ENCODE results near the gene EPDR1. TPM values are rescaled to one million over a fixed set of nuclear protein-coding genes. Genes with fewer than 3 reads are reported as not detected.

EPDR1 gene
- total RNA-seq, 2 experiments from 2014 or later, result 1.8 to 2.7 TPM

- H3K4me3 Mint-ChIP-seq, result peak overlapping the region; percentile 35
- ChIA-PET POLR2A (no interaction called here), CTCF (interaction anchor here (0.7 to 4.3 kb wide), 3 partner anchors 8 to 596 kb away, joined by 3 to 19 read pairs (median 5); no protein-coding TSS in a partner anchor)
- peaks cover 49% of the 10 kb centered on the region for H3K27me3 Mint-ChIP-seq
- intact Hi-C loops (cut with DNase I, micrococcal nuclease), result loop anchor here in 1 of 2 experiments (5.0 to 10.0 kb wide), 2 partner anchors 306 to 459 kb away; no protein-coding TSS in a partner anchor
- no peaks in the 10 kb centered on the region for H3K36me3 Mint-ChIP-seq (ENCODE audit: low read depth)
- H3K27ac Mint-ChIP-seq, result no peak overlapping the region
- H3K9me3 Mint-ChIP-seq (ENCODE audit: low read depth), result no peaks in the 10 kb centered on the region
- peaks cover 13% of the 10 kb centered on the region for H3K4me1 Mint-ChIP-seq
- no peak for ATAC-seq
- DNase-seq, result peak; percentile 16
Observed at GRCh38 chr7:37916017-37916672, 4.3 kb upstream of the EPDR1 start.

- Mint-ChIP-seq H3K27me3 (peaks cover 52% of the 10 kb centered on the region), H3K36me3 (ENCODE audit: low read depth) (no peaks in the 10 kb centered on the region), H3K4me1 (peaks cover 15% of the 10 kb centered on the region), H3K9me3 (ENCODE audit: low read depth) (no peaks in the 10 kb centered on the region), H3K4me3 (peak within 1 kb of the TSS; percentile 35), H3K27ac (no peak within 1 kb of the TSS)
- ChIA-PET POLR2A (interaction anchor here (0.7 kb wide), 1 partner anchor 910 kb away, joined by 3 read pairs; no protein-coding TSS in a partner anchor), CTCF (interaction anchor here (0.7 to 4.3 kb wide), 10 partner anchors 8 to 597 kb away, joined by 3 to 19 read pairs (median 3); no protein-coding TSS in a partner anchor)
- ATAC-seq (no peak), DNase-seq (peak; percentile 34)
- intact Hi-C loops (cut with DNase I, micrococcal nuclease), result loop anchor here in 1 of 2 experiments (5.0 to 10.0 kb wide), 2 partner anchors 305 to 458 kb away; no protein-coding TSS in a partner anchor
Observed at GRCh38 chr7:37916673-37917660, 3.5 kb upstream of the EPDR1 start, which contains the start of gene SFRP4. SFRP4 (minus strand) TSS chr7:37916817; CDS start chr7:37916537, 280 bp downstream.

DNA sequence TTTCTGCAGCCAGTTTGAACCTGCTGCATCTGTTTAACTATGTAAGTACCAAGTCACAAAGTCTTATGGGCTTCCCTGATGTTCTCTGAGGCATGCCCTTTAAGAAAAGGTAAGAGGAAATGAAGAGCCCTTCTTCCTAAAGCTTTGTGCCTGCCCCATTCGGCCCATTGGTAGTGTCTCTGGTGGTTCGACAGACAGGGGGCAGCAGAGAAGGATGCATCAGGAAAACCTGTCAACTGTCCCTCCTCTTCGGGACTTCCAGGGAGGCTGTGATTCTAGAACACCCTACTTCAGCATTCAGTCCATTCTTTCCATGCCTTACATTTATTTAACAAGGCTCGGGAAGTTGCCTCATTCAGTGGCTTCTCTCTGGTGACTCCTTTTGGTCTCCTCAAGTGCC is 1.9 kb upstream of the EPDR1 start:
- intact Hi-C loops (cut with DNase I, micrococcal nuclease), result loop anchor here in 1 of 2 experiments (5.0 to 10.0 kb wide), 2 partner anchors 304 to 456 kb away; no protein-coding TSS in a partner anchor
- CTCF ChIA-PET, result interaction anchor here (0.6 to 4.3 kb wide), 5 partner anchors 9 to 192 kb away, joined by 3 to 19 read pairs (median 3); no protein-coding TSS in a partner anchor
- H3K27ac Mint-ChIP-seq, result no peak overlapping the region

DNA sequence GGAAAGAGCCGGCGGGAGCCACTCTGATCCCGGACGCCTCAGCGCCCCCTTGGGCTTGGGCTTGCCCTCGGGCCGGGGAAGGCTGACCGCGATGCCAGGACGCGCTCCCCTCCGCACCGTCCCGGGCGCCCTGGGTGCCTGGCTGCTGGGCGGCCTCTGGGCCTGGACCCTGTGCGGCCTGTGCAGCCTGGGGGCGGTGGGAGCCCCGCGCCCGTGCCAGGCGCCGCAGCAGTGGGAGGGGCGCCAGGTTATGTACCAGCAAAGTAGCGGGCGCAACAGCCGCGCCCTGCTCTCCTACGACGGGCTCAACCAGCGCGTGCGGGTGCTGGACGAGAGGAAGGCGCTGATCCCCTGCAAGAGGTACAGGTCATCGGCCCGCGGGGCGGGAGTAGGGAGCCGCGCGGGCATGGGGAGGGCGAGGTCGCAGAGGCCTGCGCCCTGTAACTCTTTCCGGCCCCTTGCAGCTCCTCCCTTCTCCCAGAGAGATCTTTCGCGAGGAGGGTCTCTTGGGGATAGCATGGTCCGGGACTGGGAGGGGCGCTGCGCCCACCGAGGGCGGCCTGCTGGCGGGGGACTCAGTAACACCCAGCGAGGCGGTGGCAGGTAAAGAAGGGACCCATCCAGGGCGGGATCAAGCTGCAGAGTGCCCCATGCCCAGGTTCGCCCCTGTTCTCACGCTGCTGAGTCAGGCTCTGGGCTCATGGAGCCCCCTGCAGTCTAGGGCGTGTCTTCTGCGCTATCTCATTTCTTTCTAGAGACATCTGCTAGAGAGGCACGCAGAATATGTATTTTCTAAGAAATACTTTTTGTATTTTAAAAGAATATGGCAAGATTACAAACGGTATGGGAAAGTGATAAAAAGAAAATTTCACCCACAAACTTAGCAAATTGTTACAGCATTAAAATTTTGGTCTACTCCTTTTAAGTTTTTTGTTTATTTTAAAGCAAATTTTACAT is 687 bp downstream of the EPDR1 start:
- ATAC-seq (peak; percentile 71), DNase-seq (peak; percentile 50)
- peaks cover 11% of the 10 kb centered on the region for H3K4me1 Mint-ChIP-seq
- H3K27me3 Mint-ChIP-seq, result peaks cover 40% of the 10 kb centered on the region
- H3K9me3 Mint-ChIP-seq (ENCODE audit: low read depth), result peaks cover 6% of the 10 kb centered on the region
- no peaks in the 10 kb centered on the region for H3K36me3 Mint-ChIP-seq (ENCODE audit: low read depth)
- ChIA-PET CTCF (interaction anchor here (0.8 to 1.1 kb wide), 2 partner anchors 152 to 295 kb away, joined by 3 read pairs; no protein-coding TSS in a partner anchor), POLR2A (no interaction called here)
- intact Hi-C loops (cut with DNase I, micrococcal nuclease), result no loop called here
- H3K27ac Mint-ChIP-seq, result no peak overlapping the region
- peak overlapping the region; percentile 71 for H3K4me3 Mint-ChIP-seq

More for the DNA sequence above, 1.9 kb upstream of the EPDR1 start:
- Mint-ChIP-seq H3K4me3 (no peak overlapping the region), H3K36me3 (ENCODE audit: low read depth) (no peaks in the 10 kb centered on the region), H3K27me3 (peaks cover 55% of the 10 kb centered on the region), H3K9me3 (ENCODE audit: low read depth) (no peaks in the 10 kb centered on the region), H3K4me1 (peaks cover 15% of the 10 kb centered on the region)
- DNase-seq, result no peak
- POLR2A ChIA-PET, result no interaction called here
- ATAC-seq, result no peak

- peak overlapping the region; percentile 65 for H3K4me3 Mint-ChIP-seq
- peaks cover 9% of the 10 kb centered on the region for H3K4me1 Mint-ChIP-seq
- POLR2A ChIA-PET, result no interaction called here
Observed at GRCh38 chr7:37921876-37922275, 1.4 kb downstream of the EPDR1 start.

GRCh38 chr7:37923996-37924395 is 3.6 kb downstream of the EPDR1 start:
- H3K27me3 Mint-ChIP-seq, result peaks cover 32% of the 10 kb centered on the region
- DNase-seq (no peak), ATAC-seq (no peak)
- intact Hi-C loops (cut with DNase I, micrococcal nuclease), result no loop called here
- no peak overlapping the region for H3K27ac Mint-ChIP-seq
- H3K4me1 Mint-ChIP-seq, result peaks cover 7% of the 10 kb centered on the region
- no peak overlapping the region for H3K4me3 Mint-ChIP-seq
- POLR2A ChIA-PET, result no interaction called here
- H3K36me3 Mint-ChIP-seq (ENCODE audit: low read depth), result no peaks in the 10 kb centered on the region
- CTCF ChIA-PET, result no interaction called here
- H3K9me3 Mint-ChIP-seq (ENCODE audit: low read depth), result peaks cover 10% of the 10 kb centered on the region

More at GRCh38 chr7:37921876-37922275, 1.4 kb downstream of the EPDR1 start:
- Mint-ChIP-seq H3K27me3 (peaks cover 40% of the 10 kb centered on the region), H3K27ac (no peak overlapping the region), H3K36me3 (ENCODE audit: low read depth) (no peaks in the 10 kb centered on the region), H3K9me3 (ENCODE audit: low read depth) (peaks cover 10% of the 10 kb centered on the region)
- ATAC-seq (no peak), DNase-seq (no peak)
- intact Hi-C loops (cut with DNase I, micrococcal nuclease), result no loop called here
- CTCF ChIA-PET, result interaction anchor here (1.1 to 1.2 kb wide), 2 partner anchors 151 to 294 kb away, joined by 3 to 4 read pairs; no protein-coding TSS in a partner anchor

GRCh38 chr7:37924491-37925041 is 4.1 kb downstream of the EPDR1 start:
- ATAC-seq, result no peak
- H3K27ac Mint-ChIP-seq, result no peak overlapping the region
- ChIA-PET POLR2A (no interaction called here), CTCF (no interaction called here)
- H3K4me1 Mint-ChIP-seq, result peaks cover 7% of the 10 kb centered on the region
- H3K4me3 Mint-ChIP-seq, result no peak overlapping the region
- no peak for DNase-seq
- H3K27me3 Mint-ChIP-seq, result peaks cover 27% of the 10 kb centered on the region
- no peaks in the 10 kb centered on the region for H3K36me3 Mint-ChIP-seq (ENCODE audit: low read depth)
- intact Hi-C loops (cut with DNase I, micrococcal nuclease), result no loop called here
- H3K9me3 Mint-ChIP-seq (ENCODE audit: low read depth), result peaks cover 10% of the 10 kb centered on the region

DNA sequence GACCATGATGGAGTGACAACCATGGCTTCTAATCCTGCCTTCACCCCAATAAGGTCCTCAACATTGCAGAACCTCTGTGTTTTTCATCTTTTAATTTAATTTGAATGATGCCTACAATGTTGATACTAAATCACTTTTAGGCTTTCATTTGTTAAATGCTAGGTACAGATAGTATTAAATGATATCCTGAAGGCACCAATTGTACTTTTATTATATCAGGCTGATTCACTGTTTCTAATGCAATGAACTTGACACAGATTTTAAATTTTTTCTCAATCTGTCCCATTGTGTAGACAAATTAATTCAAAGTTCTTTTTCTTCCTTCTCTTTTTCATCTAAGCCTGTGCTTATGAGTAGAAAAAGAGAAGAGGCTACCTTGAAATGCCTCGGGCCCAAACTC is 5.2 kb downstream of the EPDR1 start:
- DNase-seq (no peak), ATAC-seq (no peak)
- intact Hi-C loops (cut with DNase I, micrococcal nuclease), result no loop called here
- H3K27ac Mint-ChIP-seq, result no peak overlapping the region
- H3K9me3 Mint-ChIP-seq (ENCODE audit: low read depth), result peaks cover 10% of the 10 kb centered on the region
- peaks cover 2% of the 10 kb centered on the region for H3K4me1 Mint-ChIP-seq
- peaks cover 18% of the 10 kb centered on the region for H3K27me3 Mint-ChIP-seq
- H3K4me3 Mint-ChIP-seq, result no peak overlapping the region
- ChIA-PET CTCF (no interaction called here), POLR2A (no interaction called here)
- H3K36me3 Mint-ChIP-seq (ENCODE audit: low read depth), result no peaks in the 10 kb centered on the region

- ATAC-seq, result no peak
- Mint-ChIP-seq H3K4me1 (no peaks in the 10 kb centered on the region), H3K27me3 (peaks cover 9% of the 10 kb centered on the region), H3K36me3 (ENCODE audit: low read depth) (no peaks in the 10 kb centered on the region), H3K9me3 (ENCODE audit: low read depth) (peaks cover 10% of the 10 kb centered on the region), H3K27ac (no peak overlapping the region), H3K4me3 (no peak overlapping the region)
- ChIA-PET POLR2A (no interaction called here), CTCF (interaction anchor here (0.7 kb wide), 1 partner anchor 65 kb away, joined by 3 read pairs; no protein-coding TSS in a partner anchor)
- no peak for DNase-seq
- intact Hi-C loops (cut with DNase I, micrococcal nuclease), result no loop called here
Observed at GRCh38 chr7:37927773-37928444, 7.5 kb downstream of the EPDR1 start.

DNA sequence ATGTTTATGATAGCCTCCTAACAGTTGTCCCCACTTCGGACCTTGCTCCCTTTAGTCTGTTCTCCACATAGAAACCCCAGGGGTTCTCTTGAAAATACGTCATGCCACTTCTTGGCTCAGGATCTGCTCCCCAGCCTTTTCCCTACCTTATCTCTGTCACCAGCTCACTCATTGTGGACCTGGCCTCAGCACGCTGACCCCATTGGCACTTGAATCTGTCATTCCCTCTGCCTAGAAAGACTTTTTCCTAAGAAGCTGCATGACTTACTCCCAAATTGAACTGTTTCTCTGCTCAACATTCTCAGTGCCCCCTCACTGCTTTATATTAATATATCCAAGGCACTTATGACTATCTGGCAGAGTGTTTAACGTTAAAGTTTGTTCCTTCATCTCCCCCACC is 8.4 kb downstream of the EPDR1 start:
- CTCF ChIA-PET, result interaction anchor here (0.6 to 0.7 kb wide), 3 partner anchors 11 to 569 kb away, joined by 3 to 4 read pairs (median 3); no protein-coding TSS in a partner anchor
- ATAC-seq (no peak), DNase-seq (no peak)
- Mint-ChIP-seq H3K9me3 (ENCODE audit: low read depth) (peaks cover 10% of the 10 kb centered on the region), H3K4me1 (no peaks in the 10 kb centered on the region), H3K27ac (no peak overlapping the region), H3K4me3 (no peak overlapping the region), H3K27me3 (peaks cover 5% of the 10 kb centered on the region), H3K36me3 (ENCODE audit: low read depth) (no peaks in the 10 kb centered on the region)
- POLR2A ChIA-PET, result no interaction called here
- intact Hi-C loops (cut with DNase I, micrococcal nuclease), result no loop called here

All from activated CD4-positive, alpha-beta T cell treated with anti-CD3 and anti-CD28 coated beads for 36 hours (primary cell).